NCI-H82 treated with DMSO at 0.1 percent for 48 hours (cell line): Measurements from ENCODE around the gene DTNBP1.

Experiments
- DNase-seq: peaks from one replicate; lab custom pipeline; 2025; ENCODE audit not compliant: unreplicated experiment; lab: John Stamatoyannopoulos, UW

The DTNBP1 gene

GRCh38 chr6:15487262-15487661, 175.6 kb downstream of the DTNBP1 start:
- no peak for DNase-seq

DNA sequence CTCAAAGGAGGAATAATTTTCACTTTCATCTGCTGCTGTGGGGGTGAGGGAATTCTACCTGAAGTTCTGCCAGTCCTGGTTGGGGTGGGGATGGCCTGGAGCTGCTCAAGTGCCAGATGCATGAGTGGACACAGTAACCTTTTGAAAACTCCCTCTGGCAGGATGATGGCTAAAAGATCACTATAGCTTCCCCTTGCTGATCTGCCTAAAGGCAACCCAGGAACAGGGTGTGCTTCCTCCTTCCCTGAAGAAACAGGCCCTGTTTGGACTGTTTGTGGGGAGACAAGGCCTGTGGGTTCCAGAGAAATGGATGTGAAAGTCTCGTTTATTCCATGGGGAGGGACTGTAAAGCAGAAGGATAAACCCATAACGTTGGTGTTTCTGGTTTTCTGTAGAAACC, 176.9 kb downstream of the DTNBP1 start:
- no peak for DNase-seq

GRCh38 chr6:15484821-15485220, 178.0 kb downstream of the DTNBP1 start:
- DNase-seq = peak; percentile 58

DNA sequence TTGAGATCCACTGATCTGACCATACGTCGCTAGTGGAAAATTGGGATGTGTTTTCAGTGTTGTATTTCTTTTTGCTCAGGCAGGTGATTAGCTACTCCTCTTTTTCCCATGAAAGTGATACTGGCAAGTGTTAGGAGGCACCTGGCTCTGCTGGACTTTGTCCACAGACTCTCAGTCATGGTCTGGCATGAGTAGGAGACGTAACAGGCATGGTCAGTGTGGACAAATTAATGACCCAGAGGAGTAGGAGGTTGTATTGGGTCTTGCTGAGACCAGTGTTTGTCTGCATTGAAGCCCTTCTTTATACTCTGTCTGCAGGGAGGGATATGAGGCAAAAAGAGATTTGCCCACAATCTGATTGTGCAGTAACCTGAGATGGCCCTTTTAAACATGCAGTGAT, 178.7 kb downstream of the DTNBP1 start:
- peak; percentile 8 for DNase-seq

GRCh38 chr6:15483060-15483459, 179.8 kb downstream of the DTNBP1 start:
- no peak for DNase-seq

DNA sequence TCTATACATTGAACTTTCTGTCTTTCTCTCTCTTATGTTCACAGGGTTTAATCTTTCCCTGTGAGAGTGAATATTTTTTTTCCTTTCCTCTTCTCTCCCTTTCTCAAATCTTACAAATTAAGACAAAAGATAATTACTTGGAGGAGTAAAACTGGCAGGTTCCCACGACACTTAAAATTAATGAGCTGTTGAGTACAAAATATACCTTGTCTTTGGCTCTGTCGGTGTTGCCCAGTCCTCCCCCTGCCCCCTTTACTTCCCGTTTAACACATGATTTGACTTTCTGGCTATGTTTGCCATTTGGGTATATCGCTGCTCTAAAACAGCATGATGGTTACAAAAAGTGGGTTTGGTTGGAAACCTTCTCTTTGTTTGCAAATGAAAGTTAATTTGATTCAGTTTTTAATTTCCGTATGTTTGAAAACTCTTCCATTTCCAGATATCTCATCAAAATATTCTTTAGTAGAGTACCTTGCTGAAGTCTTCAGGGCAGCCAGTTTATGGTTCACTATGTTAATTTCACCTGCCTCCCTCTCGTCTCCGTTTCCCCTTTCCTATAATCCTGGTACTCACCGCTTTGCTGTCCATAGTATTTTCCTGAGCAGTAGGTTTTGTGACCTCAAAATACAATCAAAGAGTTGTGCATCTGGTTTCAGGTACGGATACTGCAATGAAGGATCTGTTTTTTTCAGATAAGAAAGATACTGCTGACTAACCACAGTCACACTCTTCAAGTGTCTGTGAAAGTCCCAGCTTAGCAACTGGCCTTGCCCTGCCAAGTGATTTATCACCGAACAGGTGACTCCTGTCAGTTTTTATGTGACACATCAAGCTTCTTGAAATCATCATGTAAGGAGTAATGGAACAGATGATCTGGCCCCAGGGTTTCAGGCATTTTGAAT, 181.2 kb downstream of the DTNBP1 start:
- DNase-seq = no peak

DNA sequence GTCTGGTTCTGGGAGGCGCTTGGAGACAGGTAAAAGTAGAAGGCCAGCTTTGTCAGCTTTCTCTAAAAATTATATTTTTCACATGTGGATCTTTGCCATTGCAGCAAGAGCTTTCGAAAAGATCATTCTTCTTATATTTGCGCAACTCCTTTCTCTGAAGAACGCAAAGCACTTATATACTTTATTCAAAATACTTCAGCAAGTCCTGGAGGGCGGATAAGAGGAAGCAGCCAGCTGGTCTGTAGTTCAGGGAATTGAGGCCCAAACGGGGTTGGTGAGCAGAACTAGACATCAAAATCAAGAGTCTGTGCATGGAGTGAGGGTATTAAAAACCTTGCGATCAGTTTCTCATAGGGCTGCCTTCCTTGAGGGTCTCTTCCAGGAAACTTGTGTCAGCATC, 182.3 kb downstream of the DTNBP1 start:
- DNase-seq = no peak

DNA sequence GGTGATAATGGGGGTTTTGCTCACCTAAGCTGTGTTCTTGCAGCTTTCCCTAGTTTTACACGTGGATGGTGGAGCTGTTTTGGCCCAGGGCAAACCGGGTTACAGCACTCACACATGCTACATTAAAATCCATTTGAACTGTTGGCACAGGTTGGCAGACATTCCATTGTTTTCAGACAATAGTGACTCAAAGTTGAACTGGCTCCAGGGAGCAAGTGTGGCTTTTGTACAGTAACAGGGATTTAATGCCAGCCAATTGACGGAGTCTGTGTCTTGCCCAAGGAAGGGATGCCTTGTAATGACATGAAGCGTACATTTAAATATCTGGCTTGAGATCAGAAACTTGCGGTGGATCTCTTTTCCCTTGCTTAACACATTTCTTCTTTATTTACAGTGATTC, 183.1 kb downstream of the DTNBP1 start:
- no peak for DNase-seq

- DNase-seq = no peak
Observed at GRCh38 chr6:15477746-15478145, 185.1 kb downstream of the DTNBP1 start.

DNA sequence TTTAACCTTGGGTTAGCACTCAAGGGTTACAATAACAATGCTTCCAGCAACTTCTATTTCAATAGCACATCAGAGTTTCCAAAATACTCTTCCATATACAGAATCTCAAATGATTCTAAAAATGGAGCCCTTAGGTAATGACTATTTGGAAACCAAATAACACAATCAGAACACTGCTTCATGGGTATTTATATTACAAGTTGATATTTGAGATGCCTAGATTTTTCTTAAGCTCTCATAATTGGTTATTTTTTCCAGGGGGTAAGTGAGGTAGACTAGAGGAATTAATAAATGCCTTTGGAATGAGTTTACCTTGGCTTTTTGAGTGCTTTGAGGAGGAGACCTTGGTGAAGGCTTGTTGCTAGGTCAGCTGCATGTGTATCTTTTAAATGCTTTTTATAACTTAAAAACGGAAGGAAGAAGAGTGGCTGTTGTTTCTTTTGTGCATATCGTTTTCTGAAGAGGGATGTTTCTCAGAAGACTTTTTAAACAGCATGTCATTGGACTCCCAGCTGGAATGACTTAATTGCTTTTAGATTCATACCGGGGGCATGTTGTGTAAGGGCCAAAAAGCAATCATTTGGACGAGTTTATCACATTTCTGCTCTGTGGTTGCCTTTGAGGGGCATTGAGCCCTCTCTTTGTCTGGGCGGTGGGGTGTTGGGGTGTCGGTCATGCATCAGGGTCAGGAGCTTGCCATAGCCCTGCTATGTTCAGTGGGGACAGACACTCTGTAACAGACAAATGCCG, 186.0 kb downstream of the DTNBP1 start:
- DNase-seq = no peak

- no peak for DNase-seq
Observed at GRCh38 chr6:15475872-15476271, 187.0 kb downstream of the DTNBP1 start.

DNA sequence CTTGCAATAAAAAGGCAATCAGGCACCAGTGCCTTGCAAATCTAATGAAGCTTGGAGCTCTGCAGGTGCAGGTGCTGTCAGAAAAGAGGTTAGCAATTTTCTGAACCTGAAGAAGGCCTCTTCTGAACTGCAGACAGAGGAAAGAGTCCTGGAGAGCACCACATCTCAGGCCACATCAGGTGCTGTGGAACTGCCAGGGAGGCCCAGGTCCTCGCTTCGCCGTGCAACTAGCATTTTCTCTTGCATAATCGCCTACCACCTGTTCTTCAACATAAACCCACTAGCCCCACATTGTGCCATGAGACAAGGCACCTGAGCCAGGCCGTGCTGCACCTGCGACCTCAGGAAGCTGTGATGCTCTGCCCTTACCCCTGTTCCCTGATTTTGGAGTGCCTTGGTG, 187.6 kb downstream of the DTNBP1 start:
- no peak for DNase-seq

- DNase-seq = no peak
Observed at GRCh38 chr6:15474196-15474595, 188.6 kb downstream of the DTNBP1 start.

GRCh38 chr6:15473741-15474161, 189.1 kb downstream of the DTNBP1 start:
- DNase-seq = no peak

DNA sequence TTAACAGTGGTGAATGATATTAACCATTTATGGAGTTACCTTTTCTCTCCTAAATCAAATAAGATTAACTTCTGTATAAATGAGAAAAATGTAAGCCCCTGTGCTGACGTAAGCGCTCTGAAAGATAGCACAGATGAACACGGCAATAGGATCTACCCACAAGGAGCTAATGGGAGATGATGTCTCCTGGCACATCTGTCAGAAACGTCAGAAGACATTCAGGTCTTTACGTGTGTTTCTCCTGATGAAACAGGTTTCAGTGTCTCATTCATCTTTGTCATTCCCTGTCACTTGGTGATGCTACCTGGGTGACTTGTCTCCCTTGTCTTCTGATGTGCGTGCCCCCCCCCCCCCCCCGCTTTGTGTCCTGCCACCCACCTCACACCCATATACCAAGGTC, 189.7 kb downstream of the DTNBP1 start:
- DNase-seq = no peak
